Raji (cell line): ENCODE data around the gene STPG1.

Source experiments
- POLR2A ChIP-seq: IDR thresholded peaks from 2 replicates; pipeline ENCODE4 v1.6.1; 2011; ENCODE audit warnings: low read depth, low read length, control low read depth; ENCODE audit not compliant: insufficient read depth

The STPG1 gene

GRCh38 chr1:24438423-24438901 lies 24.9 kb upstream of the STPG1 start:
- no peak for TF ChIP-seq POLR2A

DNA sequence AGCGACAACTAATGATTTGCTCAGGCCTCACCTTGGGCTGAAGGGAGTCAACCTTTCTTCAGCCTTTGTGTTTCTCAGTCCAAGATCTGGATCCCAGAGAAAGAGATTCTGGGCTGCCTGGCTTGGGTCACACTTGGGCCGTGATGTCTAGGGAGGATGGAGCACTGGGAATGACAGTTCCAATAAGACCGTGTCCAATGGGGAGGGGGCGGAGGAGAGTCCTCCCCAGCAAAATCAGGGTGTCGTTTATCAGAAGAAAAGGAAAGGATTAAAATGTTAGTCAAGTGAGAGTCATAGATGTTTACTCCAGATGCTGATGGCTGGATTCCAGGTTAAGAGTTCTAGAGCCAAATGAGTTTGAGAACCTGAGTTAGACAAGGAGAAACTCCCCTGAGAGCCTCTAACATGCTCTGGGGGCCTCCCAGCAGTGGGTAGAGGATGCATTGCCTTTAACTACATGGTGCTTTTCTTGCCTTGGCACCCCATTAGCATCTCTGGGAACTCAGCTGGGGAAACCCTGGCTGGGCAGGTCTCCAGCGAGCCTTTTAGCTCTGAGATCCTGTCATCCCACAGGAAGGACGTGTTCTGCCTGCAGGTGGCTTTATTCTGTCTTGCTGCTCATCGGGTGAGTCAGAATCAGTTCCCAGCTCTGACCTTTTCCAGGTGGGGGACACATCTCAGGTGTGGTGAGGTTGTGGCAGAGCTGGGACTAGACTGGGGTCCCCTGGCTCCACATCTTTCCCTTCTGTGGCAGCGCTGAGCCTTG lies 24.2 kb upstream of the STPG1 start:
- TF ChIP-seq POLR2A = no peak

DNA sequence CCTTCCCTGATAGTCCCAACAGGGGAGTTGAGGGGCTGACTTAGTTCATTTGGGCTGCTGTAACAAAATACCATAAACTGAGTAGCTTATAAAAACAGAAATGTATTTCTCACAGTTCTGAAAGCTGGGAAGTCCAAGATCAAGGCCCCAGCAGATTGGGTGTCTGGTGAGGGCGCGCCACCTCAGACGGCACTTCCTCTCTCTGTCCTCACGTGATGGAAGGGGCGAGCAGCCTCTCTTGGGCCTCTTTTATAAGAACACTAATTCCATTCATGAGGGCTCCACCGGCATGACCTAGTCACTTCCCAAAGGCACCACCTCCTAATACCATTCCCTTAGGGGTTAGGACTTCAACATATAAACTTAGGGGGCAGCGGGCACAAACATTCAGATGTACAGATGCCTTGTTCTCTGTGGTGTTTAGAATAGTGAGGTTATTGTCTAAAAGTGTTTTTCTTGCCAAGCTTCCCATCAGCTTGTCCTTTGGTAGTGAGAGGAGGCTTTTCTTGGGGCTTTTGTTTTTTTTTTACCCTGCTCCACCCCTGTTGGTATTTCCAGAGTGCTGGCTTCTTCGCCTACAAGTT lies 22.3 kb upstream of the STPG1 start:
- TF ChIP-seq POLR2A = no peak

DNA sequence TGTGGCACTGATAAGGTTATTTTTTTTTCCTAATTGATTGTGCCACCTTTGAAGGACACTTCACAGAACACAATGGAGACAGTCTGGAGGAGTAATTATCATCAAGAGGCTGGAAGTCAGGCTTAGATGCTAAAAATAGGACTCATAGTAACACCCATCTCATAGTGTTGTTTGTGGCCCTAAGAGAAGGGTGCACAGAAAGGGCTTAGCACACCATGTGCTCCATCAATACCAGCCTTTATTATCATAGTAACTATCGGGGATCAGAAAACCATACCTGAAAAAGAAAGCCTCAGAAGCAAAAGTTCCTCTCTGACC lies 13.9 kb upstream of the STPG1 start:
- TF ChIP-seq POLR2A = no peak

DNA sequence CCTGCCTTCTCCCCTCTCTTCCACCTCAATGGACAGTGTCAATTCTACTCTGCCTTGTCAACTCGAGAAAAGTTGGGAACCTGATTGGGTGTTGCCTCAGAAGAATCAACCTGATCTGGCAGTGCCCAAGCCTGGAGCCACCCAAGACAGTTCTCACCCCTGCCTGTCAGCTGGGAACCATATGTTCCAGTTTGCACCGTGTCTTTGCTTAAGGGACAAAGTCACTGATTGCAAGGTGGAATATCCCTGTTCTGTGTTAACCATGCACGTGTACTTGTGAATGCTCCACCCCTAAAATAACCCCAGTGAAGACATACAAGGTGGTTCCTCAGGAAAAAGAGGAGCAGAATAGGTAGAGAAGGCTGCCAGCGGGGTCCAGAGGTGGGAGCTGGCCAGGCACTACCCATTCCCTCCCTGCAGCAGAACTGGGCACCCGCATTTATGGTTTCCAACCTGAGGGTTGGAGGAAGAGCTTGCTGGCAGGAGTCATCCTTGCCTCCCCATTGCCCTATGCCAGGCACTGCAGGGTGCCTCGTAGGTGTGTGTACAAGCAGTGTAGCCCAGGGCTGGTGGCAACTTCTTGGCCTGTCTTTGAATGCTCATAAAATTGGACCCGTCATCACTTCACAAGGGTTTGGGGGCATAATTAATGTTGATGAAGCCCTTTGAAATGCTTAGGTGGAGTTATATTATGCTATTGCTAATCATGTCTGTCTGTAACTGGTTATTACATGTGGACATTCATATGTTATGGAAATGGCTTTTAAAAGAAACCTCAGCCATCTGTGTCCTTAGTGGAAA lies 13.4 kb upstream of the STPG1 start:
- no peak for TF ChIP-seq POLR2A

GRCh38 chr1:24425922-24426321 lies 12.3 kb upstream of the STPG1 start:
- no peak for TF ChIP-seq POLR2A

- TF ChIP-seq POLR2A = no peak
Measured at GRCh38 chr1:24425441-24425840, 11.9 kb upstream of the STPG1 start.

DNA sequence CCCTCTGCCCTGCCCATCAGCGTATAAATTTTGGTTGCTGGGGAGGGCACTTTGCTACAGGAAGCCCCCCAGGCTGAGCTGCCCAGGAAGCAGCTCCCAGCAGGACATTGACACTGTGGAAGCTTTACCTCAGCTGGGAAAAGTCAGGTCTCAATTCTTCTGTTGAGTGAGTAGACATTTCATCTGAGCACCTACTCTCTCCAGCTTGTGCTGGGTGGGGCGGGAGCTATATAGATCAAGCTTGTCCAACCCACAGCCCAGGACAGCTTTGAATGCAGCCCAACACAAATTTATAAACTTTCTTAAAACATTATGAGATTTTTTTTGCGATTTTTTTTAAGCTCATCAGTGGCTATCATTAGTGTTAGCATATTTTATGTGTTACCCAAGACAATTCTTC lies 11.4 kb upstream of the STPG1 start:
- no peak for TF ChIP-seq POLR2A

DNA sequence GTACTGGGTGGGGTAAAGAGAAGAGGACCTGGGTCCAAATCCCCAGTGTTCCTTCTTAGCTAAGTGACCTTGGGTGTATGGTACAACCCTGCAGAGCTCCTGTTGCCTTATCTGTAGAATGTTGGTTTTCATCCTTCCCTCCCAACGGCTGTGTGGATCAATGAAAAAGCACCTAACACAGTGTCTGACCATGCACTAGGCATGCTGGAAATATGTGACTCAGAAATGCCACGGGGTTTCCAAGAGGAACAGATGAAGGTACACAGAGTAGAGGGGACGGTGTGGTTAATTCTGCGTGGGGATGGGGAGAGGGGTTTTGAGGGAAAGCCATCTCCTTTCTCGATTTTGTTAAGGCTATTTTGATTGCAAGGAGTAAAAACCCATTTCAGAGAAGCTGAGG lies 10.6 kb upstream of the STPG1 start:
- TF ChIP-seq POLR2A = no peak

DNA sequence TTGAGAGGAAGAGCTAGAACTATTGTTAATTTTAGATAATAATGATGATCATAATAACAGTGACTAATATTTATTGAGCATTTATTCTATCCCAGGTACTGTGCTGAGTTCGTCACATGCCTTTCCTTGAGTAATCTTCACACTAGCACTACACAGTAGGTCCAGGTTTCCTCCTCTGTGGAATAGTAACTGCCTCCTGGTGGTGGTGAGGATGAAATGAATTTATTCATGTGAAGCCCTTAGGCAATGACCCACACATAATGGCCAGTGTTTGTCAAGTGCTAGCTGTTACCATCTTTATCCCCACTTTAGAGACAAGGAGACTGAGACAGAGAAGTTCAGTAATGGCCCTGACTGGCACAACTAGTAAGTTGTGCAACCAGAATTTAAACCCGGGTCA lies 7.9 kb upstream of the STPG1 start:
- no peak for TF ChIP-seq POLR2A

- no peak for TF ChIP-seq POLR2A
Measured at GRCh38 chr1:24420547-24420946, 7.0 kb upstream of the STPG1 start.

- no peak for TF ChIP-seq POLR2A
Measured at GRCh38 chr1:24418898-24419628, 5.5 kb upstream of the STPG1 start.

DNA sequence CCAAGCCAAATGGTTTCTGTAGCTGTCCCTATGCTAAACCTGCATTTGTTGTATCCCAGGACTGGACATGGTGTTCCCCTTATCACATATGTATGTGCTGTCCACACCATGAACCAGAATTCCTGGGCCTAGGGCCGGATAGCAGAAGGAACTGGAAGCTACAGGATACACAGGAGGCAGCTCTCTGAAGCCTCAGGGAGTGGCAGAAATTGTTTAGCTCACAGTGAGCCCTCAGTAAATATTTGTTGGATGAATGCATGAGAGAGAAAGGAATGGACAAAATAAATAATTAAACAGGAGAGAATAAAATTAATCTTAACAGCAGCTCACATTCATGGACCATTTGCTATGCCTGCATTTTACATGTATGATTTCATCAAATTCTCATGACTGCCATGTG lies 4.1 kb upstream of the STPG1 start:
- no peak for TF ChIP-seq POLR2A

GRCh38 chr1:24416666-24417391 lies 3.2 kb upstream of the STPG1 start:
- TF ChIP-seq POLR2A = no peak
